DOHH2 (cell line): ENCODE results near the gene MYCBP2.
"Not testable (repeated sequence)": the region's sequence is repeated elsewhere in the genome, so short reads cannot be mapped to it uniquely, and the experiment has no call there.

ENCODE experiments used
- EZH2phosphoT487 ChIP-seq: fragments of 200-600 bp; sonication (generic); IDR thresholded peaks from 2 replicates; pipeline ENCODE4 v1.6.1; 2017; ENCODE audit warnings: borderline replicate concordance, mild to moderate bottlenecking, antibody characterized with exemption, low read length, moderate library complexity, mixed read lengths
- TF ChIP-seq, protein P1 (sequence below): fragments of 200-600 bp; sonication (generic); IDR thresholded peaks from one replicate; pipeline ENCODE4 v1.5.1; 2014; ENCODE audit warnings: antibody characterized with exemption, mild to moderate bottlenecking, low read depth, low read length; ENCODE audit not compliant: poor library complexity, severe bottlenecking

DNA sequence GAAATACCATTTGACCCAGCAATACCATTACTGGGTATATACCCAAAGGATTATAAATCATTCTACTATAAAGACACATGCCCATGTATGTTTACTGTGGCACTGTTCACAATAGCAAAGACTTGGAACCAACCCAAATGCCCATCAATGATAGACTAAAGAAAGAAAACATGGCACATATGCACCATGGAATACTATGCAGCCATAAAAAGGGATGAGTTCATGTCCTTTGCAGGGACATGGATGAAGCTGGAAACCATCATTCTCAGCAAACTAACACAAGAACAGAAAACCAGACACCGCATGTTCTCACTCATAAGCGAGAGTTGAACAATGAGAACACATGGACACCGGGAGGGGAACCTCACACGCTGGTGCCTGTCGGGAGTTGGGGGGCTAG, 317.2 kb downstream of the MYCBP2 start:
- TF ChIP-seq, protein P1, sequence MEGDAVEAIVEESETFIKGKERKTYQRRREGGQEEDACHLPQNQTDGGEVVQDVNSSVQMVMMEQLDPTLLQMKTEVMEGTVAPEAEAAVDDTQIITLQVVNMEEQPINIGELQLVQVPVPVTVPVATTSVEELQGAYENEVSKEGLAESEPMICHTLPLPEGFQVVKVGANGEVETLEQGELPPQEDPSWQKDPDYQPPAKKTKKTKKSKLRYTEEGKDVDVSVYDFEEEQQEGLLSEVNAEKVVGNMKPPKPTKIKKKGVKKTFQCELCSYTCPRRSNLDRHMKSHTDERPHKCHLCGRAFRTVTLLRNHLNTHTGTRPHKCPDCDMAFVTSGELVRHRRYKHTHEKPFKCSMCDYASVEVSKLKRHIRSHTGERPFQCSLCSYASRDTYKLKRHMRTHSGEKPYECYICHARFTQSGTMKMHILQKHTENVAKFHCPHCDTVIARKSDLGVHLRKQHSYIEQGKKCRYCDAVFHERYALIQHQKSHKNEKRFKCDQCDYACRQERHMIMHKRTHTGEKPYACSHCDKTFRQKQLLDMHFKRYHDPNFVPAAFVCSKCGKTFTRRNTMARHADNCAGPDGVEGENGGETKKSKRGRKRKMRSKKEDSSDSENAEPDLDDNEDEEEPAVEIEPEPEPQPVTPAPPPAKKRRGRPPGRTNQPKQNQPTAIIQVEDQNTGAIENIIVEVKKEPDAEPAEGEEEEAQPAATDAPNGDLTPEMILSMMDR = not testable (repeated sequence)
- TF ChIP-seq EZH2phosphoT487 = not testable (repeated sequence)
